Astrocyte of the cerebellum (primary cell): Measurements from ENCODE around the gene LRRC8D.

Source experiments
- DNase-seq: peaks from one replicate; pipeline ENCODE4 v3.0.0-alpha.2; 2011; ENCODE audit warnings: low read depth
- H3K4me3 ChIP-seq: 2 replicates; pipeline ENCODE4 v1.5.1; 2011; ENCODE audit warnings: mild to moderate bottlenecking, low read depth, low read length, moderate library complexity
- in situ Hi-C: cut with HindIII; loops from 2 replicates; pipeline ENCODE4 v1.10.0; 2017; ENCODE audit warnings: low sequenced_read_pairs
- TF ChIP-seq, protein P1 (sequence below): IDR thresholded peaks from 2 replicates; pipeline ENCODE4 v1.5.1; 2012; ENCODE audit warnings: low read length, low read depth, moderate library complexity, mild to moderate bottlenecking; ENCODE audit errors: missing control alignments

LRRC8D gene

DNA sequence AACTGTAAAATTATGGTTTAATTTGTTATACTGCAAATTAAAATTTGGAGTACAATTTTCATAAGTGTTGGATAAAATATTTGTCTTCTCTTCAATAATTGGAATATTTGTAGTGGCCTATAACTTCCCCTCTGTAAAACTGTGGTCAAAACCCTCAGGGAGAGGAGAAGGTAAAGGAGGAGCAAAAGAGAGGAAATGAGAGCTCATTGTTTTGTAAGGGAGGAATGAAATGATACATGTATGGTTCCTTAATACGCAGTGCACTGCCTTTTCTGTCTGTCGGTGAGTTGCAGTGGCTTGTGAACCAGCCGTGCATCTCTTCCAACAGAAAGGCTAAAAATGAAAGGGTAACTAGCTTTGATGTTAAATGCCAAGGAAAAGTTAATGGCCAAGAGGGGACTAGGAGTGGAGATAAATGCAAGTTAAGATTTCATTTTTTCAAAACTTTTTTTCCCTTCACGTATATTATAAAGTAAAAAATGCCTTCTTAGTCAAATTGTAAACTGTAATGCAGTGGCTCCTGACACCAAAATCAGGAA is 26.4 kb downstream of the LRRC8D start:
- in situ Hi-C loops, result no loop called here
- no peak for DNase-seq
- TF ChIP-seq, protein P1, sequence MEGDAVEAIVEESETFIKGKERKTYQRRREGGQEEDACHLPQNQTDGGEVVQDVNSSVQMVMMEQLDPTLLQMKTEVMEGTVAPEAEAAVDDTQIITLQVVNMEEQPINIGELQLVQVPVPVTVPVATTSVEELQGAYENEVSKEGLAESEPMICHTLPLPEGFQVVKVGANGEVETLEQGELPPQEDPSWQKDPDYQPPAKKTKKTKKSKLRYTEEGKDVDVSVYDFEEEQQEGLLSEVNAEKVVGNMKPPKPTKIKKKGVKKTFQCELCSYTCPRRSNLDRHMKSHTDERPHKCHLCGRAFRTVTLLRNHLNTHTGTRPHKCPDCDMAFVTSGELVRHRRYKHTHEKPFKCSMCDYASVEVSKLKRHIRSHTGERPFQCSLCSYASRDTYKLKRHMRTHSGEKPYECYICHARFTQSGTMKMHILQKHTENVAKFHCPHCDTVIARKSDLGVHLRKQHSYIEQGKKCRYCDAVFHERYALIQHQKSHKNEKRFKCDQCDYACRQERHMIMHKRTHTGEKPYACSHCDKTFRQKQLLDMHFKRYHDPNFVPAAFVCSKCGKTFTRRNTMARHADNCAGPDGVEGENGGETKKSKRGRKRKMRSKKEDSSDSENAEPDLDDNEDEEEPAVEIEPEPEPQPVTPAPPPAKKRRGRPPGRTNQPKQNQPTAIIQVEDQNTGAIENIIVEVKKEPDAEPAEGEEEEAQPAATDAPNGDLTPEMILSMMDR, result no peak
- no peak overlapping the region for H3K4me3 ChIP-seq

DNA sequence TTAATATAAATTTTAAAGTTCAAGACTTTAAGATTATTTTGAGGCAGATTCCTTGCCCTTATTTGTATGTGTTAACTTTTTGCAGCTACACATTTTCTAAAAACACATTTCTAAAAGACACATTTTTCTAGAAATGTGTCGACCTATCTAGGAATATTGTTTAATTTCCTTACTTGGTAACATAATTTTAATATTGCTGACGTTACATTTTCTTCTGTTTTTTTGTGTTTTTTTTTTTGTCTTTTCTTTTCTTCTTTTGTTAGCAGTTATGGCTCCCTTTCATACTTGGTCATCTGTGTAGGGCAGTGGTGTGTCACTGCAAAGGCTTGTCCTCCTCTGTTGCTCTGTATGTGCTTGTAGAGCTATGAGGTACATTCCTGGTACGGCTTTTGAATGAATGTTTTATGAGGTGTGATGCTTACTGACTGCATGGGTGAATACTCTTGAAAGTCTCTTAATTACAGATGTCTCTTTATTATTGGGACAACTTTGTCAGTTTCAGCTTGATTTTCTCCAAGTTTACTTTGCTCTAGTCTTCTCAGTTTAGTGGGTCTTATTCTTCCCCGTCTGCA is 30.1 kb downstream of the LRRC8D start:
- in situ Hi-C loops, result no loop called here
- DNase-seq, result no peak
- H3K4me3 ChIP-seq, result no peak overlapping the region
- TF ChIP-seq, protein P1, result no peak

DNA sequence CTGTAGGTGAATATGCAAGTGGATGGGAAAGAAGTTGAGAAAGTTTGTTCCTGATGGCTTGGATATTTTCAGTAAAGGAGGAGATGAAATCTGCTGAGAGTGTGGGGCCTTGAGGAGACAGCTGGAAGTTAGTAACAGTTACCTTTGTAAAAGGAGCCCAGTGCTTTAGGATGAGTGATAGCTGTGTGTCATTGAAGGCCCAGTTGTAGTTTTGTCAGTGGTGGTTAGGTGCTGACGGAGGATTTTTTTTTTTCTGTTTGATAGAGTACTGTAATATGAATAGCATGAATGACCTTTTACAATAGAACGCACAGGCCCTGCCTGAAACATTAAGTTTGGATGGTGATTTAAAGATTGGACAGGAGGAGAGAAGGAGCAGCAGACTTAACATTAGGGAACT is 33.3 kb downstream of the LRRC8D start:
- in situ Hi-C loops, result no loop called here
- TF ChIP-seq, protein P1, result no peak
- no peak overlapping the region for H3K4me3 ChIP-seq
- no peak for DNase-seq

DNA sequence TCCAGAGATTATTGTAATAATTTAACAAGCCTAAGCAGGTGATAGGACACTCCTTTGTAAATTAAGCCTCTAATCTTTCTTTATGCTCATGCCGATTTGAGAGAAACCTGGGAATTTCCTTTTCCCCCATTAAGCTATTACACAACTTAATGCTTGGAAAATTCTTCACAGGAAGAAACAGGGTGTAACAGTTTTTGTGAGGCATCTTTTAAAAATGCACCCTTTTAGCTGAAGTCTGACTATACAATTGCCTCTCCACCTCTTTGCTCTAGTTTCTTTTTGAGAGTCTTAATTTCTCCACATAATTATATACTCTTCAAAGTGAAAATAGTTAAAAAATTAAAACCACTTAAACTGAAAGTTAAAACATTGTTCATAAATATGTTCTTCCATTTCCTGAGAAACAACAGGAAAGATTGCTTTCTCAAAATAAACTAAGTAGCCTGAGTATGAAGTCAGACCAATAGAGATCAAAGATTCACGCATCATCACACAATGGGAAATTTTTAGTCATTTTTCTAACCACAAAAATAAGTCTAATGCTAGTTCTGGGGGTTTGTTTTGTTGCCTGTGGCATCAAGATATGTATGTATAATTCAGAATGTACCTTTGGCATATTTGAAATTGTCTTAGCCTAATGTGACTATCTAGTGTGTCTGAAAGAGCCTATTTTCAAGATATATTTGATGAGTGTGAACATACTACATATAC is 34.7 kb downstream of the LRRC8D start:
- TF ChIP-seq, protein P1, result no peak
- in situ Hi-C loops, result no loop called here
- no peak overlapping the region for H3K4me3 ChIP-seq
- peak; percentile 38 for DNase-seq

DNA sequence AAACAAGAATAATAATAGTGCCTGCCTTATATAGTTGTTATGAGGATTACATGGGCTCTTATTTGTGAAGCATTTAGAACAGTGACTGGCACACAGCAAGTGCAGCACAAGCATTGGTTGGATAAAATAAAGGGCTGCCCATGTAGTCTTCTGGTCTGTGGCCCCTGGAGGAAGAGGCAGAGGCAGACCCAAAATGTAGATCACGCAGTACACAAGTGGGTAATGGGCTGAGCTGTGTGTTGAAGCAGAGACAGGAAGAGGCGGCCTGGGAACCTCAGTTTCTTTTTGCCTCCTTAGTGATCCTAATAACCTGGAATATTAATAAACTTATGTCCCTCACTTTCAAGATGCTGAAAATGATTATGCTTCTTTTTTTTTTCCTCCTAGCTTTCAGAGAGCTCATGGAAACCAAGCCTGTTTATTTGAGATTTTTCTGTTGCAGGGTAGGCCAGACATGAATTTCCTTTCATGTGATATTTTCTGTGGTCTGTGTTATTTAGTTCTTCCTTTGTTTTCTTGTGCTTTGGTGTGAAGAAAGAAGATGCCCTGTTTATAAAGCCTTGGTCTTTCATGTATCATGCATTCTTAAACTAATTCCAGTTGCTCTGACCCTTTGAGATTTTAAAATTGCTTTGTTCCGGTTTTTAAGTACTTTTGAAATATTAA is 42.5 kb downstream of the LRRC8D start:
- in situ Hi-C loops, result loop anchor here (10.0 kb wide), 1 partner anchor 62 kb away; no protein-coding TSS in a partner anchor
- H3K4me3 ChIP-seq, result no peak overlapping the region
- no peak for DNase-seq
- TF ChIP-seq, protein P1, result no peak

DNA sequence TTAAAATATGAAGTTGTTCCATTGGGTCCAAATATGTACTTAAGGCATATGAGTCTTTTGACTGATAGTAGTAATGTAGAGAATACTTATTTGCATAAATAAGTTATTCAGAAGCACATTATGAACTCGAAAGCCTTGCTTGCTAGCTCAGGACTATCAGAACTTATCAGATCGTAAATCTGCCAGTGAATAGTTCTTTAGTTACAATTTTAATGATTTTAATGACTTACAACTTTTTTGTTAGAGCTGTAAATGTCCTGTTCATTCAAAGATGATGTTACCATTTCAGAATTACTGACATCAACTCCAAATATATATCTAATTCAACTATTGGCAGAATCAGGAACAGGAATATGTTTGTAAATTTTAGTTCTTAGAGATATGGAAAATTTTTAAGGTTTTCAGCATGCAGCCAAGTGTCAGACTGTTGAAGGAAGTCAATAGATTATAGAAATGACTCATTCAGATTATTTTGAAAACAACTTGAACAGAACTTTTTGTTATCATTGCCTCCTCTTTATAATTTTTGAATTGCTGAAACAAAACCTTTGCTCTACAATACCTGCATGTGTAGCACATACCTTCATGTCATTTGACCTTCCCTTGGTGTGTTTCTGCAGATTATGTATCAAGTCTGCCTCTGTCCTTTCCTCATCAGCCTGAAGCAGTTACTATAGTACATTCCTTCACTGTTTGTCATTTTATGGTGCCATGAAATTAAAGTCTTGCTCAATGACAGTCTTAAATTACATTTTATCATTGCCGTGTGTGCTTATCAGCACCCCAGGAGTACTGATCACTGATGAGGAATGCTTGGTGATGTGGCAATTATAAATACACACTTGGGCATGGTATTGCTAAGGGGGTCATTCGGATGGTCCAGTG is 44.9 kb downstream of the LRRC8D start:
- in situ Hi-C loops, result loop anchor here (10.0 kb wide), 1 partner anchor 59 kb away; no protein-coding TSS in a partner anchor
- TF ChIP-seq, protein P1, result no peak
- no peak overlapping the region for H3K4me3 ChIP-seq
- no peak for DNase-seq
